ENCODE data around the gene PACSIN1.
A peak's percentile ranks its signal among the peaks of the same experiment; 100 is the strongest.

The PACSIN1 gene

GRCh38 chr6:34530753-34531365 is 65.0 kb downstream of the PACSIN1 start:
- no peak for DNase-seq

- DNase-seq = no peak
Observed at GRCh38 chr6:34531580-34532201, 65.8 kb downstream of the PACSIN1 start.

- DNase-seq = no peak
Observed at GRCh38 chr6:34532230-34532629, 66.4 kb downstream of the PACSIN1 start.

GRCh38 chr6:34534146-34534545 is 68.3 kb downstream of the PACSIN1 start:
- DNase-seq = no peak

- no peak for DNase-seq
Observed at GRCh38 chr6:34534656-34535055, 68.8 kb downstream of the PACSIN1 start.

- DNase-seq = no peak
Observed at GRCh38 chr6:34535199-34535598, 69.3 kb downstream of the PACSIN1 start.

GRCh38 chr6:34535646-34536045 is 69.8 kb downstream of the PACSIN1 start:
- no peak for DNase-seq

- DNase-seq = no peak
Observed at GRCh38 chr6:34536251-34536958, 70.5 kb downstream of the PACSIN1 start.

- no peak for DNase-seq
Observed at GRCh38 chr6:34536959-34537848, 71.3 kb downstream of the PACSIN1 start.

- no peak for DNase-seq
Observed at GRCh38 chr6:34537922-34538550, 72.2 kb downstream of the PACSIN1 start.

GRCh38 chr6:34538581-34538980 is 72.7 kb downstream of the PACSIN1 start:
- DNase-seq = no peak

GRCh38 chr6:34539181-34539580 is 73.3 kb downstream of the PACSIN1 start:
- DNase-seq = no peak

GRCh38 chr6:34540222-34540621 is 74.3 kb downstream of the PACSIN1 start:
- no peak for DNase-seq

GRCh38 chr6:34540841-34541240 is 75.0 kb downstream of the PACSIN1 start:
- DNase-seq = no peak

- no peak for DNase-seq
Observed at GRCh38 chr6:34543421-34543820, 77.5 kb downstream of the PACSIN1 start.

- no peak for DNase-seq
Observed at GRCh38 chr6:34544052-34544604, 78.3 kb downstream of the PACSIN1 start.

GRCh38 chr6:34544776-34545471 is 79.0 kb downstream of the PACSIN1 start:
- DNase-seq = no peak

GRCh38 chr6:34546551-34547321 is 80.9 kb downstream of the PACSIN1 start:
- DNase-seq = peak; percentile 95

- no peak for DNase-seq
Observed at GRCh38 chr6:34547701-34548644, 82.1 kb downstream of the PACSIN1 start.
